Testis (tissue), 3 donors: ENCODE data around the gene CFAP46. TPM values are rescaled to one million over a fixed set of nuclear protein-coding genes. Genes with fewer than 3 reads are reported as not detected.
A peak's percentile ranks its signal among the peaks of the same experiment; 100 is the strongest.

Experiments
- DNase-seq: peaks from one replicate; pipeline ENCODE4 v3.0.0-alpha.2; 2019
- H3K27ac ChIP-seq, 2 donors: fragments of 200-600 bp; sonication (generic); one replicate each; pipeline ENCODE4 v1.5.1; 2019
- H3K27me3 ChIP-seq: fragments of 200-600 bp; sonication (generic); one replicate; pipeline ENCODE4 v1.5.1; 2019
- H3K36me3 ChIP-seq: fragments of 200-600 bp; sonication (generic); one replicate; pipeline ENCODE4 v1.5.1; 2017; ENCODE audit warnings: low read depth; ENCODE audit errors: missing control alignments
- H3K4me1 ChIP-seq: fragments of 200-600 bp; sonication (generic); one replicate; pipeline ENCODE4 v1.5.1; 2019
- H3K4me3 ChIP-seq, 2 donors: fragments of 200-600 bp; sonication (generic); one replicate each; pipeline ENCODE4 v1.5.1; 2017 to 2019
- H3K9me3 ChIP-seq: fragments of 200-600 bp; sonication (generic); one replicate; pipeline ENCODE4 v1.5.1; 2017
- POLR2A ChIP-seq: fragments of 450-650 bp; IDR thresholded peaks from one replicate; pipeline ENCODE4 v1.6.1; 2017; ENCODE audit warnings: antibody characterized with exemption, mild to moderate bottlenecking, moderate library complexity
- WGBS, 2 donors: methylation state at CpG; one replicate each; pipeline ENCODE4 v1.1.5; 2018; 5-methylcytosine and 5-hydroxymethylcytosine counted together
- intact Hi-C: fragments of 100-400 bp; cut with DNase I; formaldehyde crosslinking; loops from one replicate; pipeline ENCODE4 v1.15.1; 2023; ENCODE audit warnings: low total_unique reads
- polyA plus RNA-seq: library from polyadenylated mRNA; stranded (reverse); fragments of 350-450 nt; fragmentation: Illumina TruSeq; extraction: RNeasy Lipid Tissue Mini Kit (QIAGEN cat#74804); gene quantifications from one replicate; pipeline ENCODE4 v1.2.3, GENCODE V29; 2014; ENCODE audit warnings: low read depth, low replicate concordance; ENCODE audit not compliant: insufficient read depth
- total RNA-seq, 2 donors: library from RNA; depleted of rRNA; stranded (reverse); fragments of >200 nt; gene quantifications; one replicate each; pipeline ENCODE4 v1.2.3, GENCODE V29; 2016
- TF ChIP-seq, protein P1 (sequence below), 3 experiments: fragments of 450-650 bp in 2 of 3; fragments of 200-600 bp in 1 of 3; sonication (generic) in 1 of 3; IDR thresholded peaks; one replicate each; pipeline ENCODE4 v1.5.1; 2016 to 2019; ENCODE audit warnings: antibody characterized with exemption in 3 of 3, mild to moderate bottlenecking in 2 of 3, moderate library complexity in 1 of 3

The CFAP46 gene
- total and polyA plus RNA-seq, 3 donors from 2014 or later = 36.0 to 67.6 (median 59.0) TPM

- no peaks in the 10 kb centered on the region for H3K27me3 ChIP-seq
- 43 to 52% methylated on average over 17 to 36 of the region's 38 CpGs for WGBS, 2 donors
- no peaks in the 10 kb centered on the region for H3K9me3 ChIP-seq
- no peak overlapping the region for H3K27ac ChIP-seq
- no peaks in the 10 kb centered on the region for H3K36me3 ChIP-seq
- no peaks in the 10 kb centered on the region for H3K4me1 ChIP-seq
- TF ChIP-seq, protein P1, sequence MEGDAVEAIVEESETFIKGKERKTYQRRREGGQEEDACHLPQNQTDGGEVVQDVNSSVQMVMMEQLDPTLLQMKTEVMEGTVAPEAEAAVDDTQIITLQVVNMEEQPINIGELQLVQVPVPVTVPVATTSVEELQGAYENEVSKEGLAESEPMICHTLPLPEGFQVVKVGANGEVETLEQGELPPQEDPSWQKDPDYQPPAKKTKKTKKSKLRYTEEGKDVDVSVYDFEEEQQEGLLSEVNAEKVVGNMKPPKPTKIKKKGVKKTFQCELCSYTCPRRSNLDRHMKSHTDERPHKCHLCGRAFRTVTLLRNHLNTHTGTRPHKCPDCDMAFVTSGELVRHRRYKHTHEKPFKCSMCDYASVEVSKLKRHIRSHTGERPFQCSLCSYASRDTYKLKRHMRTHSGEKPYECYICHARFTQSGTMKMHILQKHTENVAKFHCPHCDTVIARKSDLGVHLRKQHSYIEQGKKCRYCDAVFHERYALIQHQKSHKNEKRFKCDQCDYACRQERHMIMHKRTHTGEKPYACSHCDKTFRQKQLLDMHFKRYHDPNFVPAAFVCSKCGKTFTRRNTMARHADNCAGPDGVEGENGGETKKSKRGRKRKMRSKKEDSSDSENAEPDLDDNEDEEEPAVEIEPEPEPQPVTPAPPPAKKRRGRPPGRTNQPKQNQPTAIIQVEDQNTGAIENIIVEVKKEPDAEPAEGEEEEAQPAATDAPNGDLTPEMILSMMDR (IDR thresholded peaks at IDR 0.05) = no peak
- no peak for TF ChIP-seq POLR2A
- no peak overlapping the region for H3K4me3 ChIP-seq
- DNase-seq = peak; percentile 32
- intact Hi-C loops = no loop called here
These were observed 62.8 kb downstream of the CFAP46 start for GRCh38 chr10:132879408-132880127.

DNA sequence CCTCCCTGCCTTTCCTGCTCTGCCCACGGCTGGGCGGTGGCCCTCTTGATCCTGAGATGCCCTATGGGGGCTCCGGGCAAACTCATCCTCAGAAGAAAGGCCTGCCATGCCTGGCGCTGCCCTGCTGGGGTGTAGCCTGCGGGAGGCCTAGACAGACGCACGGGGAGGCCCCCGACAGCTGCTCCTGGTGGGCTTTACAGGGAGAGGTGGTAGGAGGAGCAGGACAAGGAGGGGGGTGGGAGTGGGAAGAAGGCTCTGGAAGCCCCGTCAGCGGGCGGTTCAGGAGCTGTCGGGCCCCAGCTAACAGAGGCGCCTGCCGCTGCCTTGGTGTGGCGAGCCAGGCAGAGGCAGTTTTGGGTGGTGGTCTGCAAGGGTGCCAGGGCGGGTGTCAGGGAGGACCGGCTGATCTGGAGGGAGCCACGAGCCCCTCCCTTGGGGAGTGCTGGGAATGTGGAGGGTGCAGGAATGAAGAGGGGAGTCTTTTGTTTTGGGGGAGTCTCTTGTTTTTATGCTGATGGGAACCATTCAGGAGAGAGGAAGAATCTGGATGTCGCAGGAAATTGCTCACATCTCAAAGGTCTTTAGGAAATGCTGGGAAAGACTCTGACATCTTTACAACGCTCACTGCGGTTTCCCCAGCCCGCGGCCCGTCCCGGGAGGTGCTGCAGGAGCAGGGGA is 63.5 kb downstream of the CFAP46 start:
- WGBS, 2 donors = 70 to 74% methylated on average over 19 to 25 of the region's 25 CpGs
- Histone ChIP-seq H3K9me3 (no peaks in the 10 kb centered on the region), H3K27ac (no peak overlapping the region), H3K4me1 (no peaks in the 10 kb centered on the region), H3K36me3 (no peaks in the 10 kb centered on the region), H3K4me3 (no peak overlapping the region), H3K27me3 (no peaks in the 10 kb centered on the region)
- no peak for DNase-seq
- intact Hi-C loops = no loop called here
- TF ChIP-seq, protein P1 (IDR thresholded peaks at IDR 0.05) = no peak
- TF ChIP-seq POLR2A = no peak

DNA sequence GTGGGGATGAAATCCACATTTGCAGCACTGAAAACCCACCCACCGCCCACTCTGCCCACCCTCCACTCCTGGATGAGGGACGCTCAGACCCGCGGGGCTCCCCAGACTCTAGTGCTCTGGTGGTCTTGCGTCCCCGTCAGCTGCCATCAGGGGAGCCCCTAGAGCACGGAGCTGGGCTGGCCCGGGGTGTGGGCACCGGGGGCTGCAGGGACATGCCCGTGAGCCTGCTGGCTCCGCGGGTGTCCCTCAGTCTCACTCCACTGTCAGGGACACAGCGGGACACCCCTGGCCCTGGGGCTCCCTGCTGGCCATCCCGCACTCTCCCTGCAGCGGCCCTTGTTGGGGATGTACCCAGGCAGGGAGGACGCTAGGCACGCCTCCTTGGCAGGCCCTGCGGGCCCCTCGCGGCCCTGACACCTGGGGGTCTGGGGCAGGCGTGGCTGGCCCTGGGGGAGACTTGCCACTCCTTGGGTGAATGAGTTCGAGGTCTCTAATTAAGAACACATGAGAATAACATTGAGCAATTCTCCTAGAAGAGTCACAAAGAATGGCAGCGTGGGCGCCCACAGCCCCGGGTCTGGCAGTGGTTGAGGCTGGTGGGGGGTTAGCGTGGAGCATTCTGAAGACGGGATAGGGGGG is 64.2 kb downstream of the CFAP46 start:
- intact Hi-C loops = no loop called here
- Histone ChIP-seq H3K9me3 (no peaks in the 10 kb centered on the region), H3K4me1 (no peaks in the 10 kb centered on the region), H3K27me3 (no peaks in the 10 kb centered on the region), H3K4me3 (no peak overlapping the region), H3K36me3 (no peaks in the 10 kb centered on the region), H3K27ac (no peak overlapping the region)
- peak; percentile 9 for DNase-seq
- WGBS, 2 donors = 89 to 96% methylated on average over 12 to 27 of the region's 27 CpGs
- TF ChIP-seq, protein P1 (IDR thresholded peaks at IDR 0.05) = no peak
- no peak for TF ChIP-seq POLR2A

DNA sequence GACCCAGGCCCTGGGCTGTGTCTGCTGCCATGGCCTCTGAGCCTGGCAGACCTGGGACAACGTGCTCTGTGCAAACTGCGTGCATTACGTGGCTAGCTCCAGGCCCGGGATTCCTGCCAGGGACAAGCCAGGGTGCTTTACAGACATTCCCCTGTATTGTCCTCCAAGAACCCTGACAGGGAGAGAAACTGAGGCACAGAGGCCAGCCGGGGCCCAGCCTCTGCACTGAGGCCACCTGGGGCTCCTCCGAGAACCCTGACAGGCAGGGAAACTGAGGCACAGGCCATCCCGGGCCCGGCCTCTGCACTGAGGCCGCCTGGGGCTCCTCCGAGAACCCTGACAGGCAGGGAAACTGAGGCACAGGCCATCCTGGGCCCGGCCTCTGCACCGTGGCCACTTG is 64.9 kb downstream of the CFAP46 start:
- Histone ChIP-seq H3K4me3 (no peak overlapping the region), H3K4me1 (no peaks in the 10 kb centered on the region), H3K9me3 (no peaks in the 10 kb centered on the region), H3K27ac (no peak overlapping the region), H3K36me3 (no peaks in the 10 kb centered on the region), H3K27me3 (no peaks in the 10 kb centered on the region)
- no peak for DNase-seq
- 89 to 92% methylated on average over 9 to 12 of the region's 12 CpGs for WGBS, 2 donors
- intact Hi-C loops = no loop called here
- no peak for TF ChIP-seq POLR2A
- TF ChIP-seq, protein P1 (IDR thresholded peaks at IDR 0.05) = no peak
